ENCODE results near the gene NEAT1. TPM values are rescaled to one million over a fixed set of nuclear protein-coding genes. Genes with fewer than 3 reads are reported as not detected.

The NEAT1 gene
- 1,000 to 10,000 TPM in 1 of 2 donors, 100 to 1,000 TPM in 1; 742 to 1,004 TPM for total RNA-seq
- long read RNA-seq, donor 1, full-length matches to known transcripts: 66 of 66 reads
- long read RNA-seq, donor 1, partial matches to known transcripts: 0 of 66 reads
- long read RNA-seq, donor 1, other reads (novel, unspliced or antisense): 0 of 66 reads
- long read RNA-seq, donor 2, full-length matches to known transcripts: 122 of 122 reads
- long read RNA-seq, donor 2, partial matches to known transcripts: 0 of 122 reads
- long read RNA-seq, donor 2, other reads (novel, unspliced or antisense): 0 of 122 reads

DNA sequence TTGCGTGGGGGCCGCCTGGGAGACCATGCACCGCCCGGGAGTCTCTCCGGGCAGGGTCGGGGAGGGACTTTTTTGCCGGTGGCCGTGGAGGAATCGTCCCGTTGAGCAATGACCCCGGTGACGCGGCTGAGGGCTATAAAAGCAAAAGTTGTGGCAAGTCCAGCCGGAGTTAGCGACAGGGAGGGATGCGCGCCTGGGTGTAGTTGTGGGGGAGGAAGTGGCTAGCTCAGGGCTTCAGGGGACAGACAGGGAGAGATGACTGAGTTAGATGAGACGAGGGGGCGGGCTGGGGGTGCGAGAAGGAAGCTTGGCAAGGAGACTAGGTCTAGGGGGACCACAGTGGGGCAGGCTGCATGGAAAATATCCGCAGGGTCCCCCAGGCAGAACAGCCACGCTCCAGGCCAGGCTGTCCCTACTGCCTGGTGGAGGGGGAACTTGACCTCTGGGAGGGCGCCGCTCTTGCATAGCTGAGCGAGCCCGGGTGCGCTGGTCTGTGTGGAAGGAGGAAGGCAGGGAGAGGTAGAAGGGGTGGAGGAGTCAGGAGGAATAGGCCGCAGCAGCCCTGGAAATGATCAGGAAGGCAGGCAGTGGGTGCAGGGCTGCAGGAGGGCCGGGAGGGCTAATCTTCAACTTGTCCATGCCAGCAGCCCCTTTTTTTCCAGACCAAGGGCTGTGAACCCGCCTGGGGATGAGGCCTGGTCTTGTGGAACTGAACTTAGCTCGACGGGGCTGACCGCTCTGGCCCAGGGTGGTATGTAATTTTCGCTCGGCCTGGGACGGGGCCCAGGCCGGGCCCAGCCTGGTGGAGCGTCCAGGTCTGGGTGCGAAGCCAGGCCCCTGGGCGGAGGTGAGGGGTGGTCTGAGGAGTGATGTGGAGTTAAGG lies at the start of gene NEAT1:
NEAT1 (plus strand) TSS at position 166 of the 883 bp plus-strand sequence.
- intact Hi-C loops (cut with DNase I): loop anchor here in 1 of 2 donors (2.0 kb wide), 1 partner anchor 76 kb away; the partner anchor contains the start of gene MALAT1
- DNase-seq (ENCODE audit: low spot score): peak; percentile 99

DNA sequence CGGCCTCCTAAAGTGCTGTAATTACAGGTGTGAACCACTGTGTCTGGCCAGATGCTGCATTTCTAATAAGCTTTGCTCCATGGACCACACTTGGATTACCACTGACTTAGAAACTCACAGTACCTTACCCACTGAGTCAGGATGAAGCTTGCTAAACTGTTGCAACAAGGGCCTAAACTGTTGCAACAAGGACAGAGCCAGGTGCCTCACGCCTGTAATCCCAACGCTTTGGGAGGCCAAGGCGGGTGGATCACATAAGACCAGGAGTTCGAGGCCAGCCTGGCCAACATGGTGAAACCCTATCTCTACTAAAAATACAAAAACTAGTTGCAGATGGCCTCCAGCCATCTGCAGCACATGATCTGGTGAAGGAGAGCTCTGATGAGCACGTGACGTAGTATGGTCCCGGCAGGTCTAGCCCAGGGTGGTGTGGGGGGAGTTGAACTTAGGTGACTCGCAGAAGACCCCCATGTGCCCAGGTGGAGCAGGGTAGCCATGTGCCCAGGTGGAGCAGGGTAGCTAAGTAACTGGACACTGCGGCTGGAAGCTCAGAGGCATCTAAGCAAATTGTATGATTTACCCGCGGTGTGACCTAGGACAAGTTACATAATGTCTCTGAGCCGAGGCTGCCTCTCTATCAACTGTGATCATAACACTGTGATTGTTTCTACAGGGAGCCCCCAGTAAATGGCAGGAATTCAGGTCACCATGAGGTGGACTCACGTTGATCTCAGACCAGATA lies 48.6 kb upstream of the NEAT1 start:
- no peak for DNase-seq (ENCODE audit: low spot score)
- intact Hi-C loops (cut with DNase I): no loop called here

DNA sequence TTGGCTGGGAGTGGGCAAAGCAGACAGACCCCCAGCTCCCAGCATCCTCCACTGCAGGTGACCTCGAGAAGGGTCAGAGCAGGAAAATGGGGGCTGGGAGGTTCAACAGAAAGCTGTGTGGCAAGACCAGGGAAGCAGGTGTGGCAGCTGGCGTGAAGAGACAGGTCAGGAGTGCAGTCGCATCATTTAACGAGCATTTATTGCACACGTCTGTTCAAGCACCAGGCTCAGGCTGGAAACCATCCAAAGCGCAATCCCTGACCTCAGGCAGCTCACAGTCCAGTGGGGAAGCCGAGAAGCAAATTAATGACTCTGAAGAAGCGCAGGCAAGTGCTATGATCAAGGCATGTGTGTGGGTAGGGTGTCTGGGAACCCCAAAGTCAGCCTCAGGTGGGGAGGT lies 47.6 kb upstream of the NEAT1 start:
- DNase-seq (ENCODE audit: low spot score): no peak
- intact Hi-C loops (cut with DNase I): no loop called here

DNA sequence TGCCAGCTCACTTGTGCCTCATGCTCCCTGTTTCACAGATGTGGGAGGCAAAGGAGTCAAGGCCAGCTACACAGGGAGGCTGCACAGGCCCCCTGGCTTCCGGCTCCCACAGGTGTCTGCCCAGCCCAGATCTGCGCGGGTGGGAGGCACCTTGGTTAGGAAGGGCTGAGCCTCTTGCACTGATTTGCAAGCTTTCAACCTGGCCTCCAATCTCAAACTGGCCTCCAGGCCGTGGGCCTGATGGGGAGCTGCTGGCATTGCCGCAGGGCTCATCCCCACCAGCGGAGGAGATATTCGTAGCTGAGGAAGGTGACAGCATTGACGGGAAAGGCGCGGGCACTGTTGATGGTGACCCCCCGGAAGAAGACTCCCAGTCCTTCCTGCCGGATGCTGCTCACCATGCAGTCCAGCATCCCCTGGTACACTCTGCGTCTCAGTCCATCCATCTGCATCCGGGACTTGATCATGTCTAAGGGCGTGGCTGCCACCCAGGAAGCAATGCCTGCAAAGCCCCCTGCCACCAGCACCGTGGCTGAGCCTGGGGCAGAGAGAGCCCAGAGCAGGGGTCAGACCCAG lies 46.4 kb upstream of the NEAT1 start:
- no peak for DNase-seq (ENCODE audit: low spot score)
- intact Hi-C loops (cut with DNase I): no loop called here

DNA sequence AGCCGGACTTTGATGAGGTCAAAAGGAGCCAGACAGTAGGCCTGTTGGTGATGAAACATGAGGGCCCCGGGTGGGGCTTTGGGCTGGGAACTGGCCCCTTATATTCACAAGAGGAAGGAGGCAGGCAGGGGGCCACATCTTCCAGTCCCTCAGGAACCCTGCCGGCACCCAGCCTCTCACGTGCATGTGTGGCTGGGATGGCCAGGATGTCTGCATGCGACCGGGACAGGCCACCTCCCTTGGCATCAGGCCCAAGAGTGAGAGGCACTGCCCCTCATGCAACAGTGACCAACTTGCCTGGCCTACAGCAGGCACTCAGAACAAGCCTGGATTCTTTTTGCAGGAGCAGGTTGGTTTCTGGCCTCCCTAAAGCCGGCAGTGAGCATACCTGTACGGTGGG lies 45.6 kb upstream of the NEAT1 start:
- intact Hi-C loops (cut with DNase I): no loop called here
- DNase-seq (ENCODE audit: low spot score): no peak

DNA sequence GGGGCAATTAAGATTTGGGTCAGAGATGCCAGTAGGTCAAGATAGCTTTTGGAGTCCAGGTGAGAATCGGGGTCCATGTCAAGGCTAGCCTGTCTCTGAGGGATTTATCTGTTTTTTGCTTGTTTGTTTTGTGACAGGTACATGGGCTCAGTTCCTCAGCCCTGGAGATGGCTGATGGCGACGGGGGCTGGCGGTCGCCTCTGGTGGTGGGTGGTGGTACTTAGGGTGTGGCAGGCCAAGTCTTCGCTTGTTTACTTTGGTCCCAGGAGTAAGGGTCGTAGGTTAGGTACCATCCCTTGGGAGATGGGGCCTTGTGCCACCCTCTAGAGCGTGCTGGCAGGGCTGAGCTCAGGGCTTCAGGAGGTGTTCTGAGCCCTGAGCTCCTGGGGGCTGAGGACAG lies 44.8 kb upstream of the NEAT1 start:
- intact Hi-C loops (cut with DNase I): no loop called here
- DNase-seq (ENCODE audit: low spot score): no peak

DNA sequence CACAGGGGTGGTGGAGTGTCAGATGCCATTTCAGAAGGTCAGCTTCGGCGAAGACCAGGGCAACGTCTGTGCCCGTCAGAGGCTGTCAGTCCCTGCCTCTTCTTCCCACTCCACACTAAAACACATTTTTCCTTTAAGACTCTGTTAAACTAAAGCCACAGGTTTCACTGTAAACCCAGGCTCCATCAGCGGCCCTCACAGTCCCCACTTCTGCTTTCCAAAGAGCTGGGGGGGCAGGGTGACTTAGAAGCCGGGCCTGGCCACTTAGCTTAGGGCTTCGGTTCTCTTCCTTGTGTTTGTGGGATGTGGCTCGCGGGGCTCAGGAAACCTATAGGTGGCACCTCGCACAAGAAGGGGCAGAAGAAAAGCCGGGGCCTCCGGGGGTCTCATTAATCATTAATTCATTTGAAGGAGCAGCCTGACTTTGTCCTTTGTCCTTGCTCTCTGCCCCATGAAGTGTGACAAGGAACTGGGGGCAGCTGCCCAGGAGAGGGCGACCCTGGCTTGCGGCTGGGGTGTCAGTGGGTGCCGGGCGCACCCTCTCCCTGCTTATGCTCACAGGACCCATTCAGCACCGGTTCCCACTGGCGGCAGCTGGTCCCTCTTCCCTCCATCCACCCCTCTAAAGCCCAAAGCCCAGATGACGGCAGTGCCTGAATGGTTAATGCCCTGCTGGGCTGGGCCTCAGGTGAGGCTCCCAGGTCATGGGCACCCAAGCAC lies 44.2 kb upstream of the NEAT1 start:
- intact Hi-C loops (cut with DNase I): no loop called here
- no peak for DNase-seq (ENCODE audit: low spot score)

DNA sequence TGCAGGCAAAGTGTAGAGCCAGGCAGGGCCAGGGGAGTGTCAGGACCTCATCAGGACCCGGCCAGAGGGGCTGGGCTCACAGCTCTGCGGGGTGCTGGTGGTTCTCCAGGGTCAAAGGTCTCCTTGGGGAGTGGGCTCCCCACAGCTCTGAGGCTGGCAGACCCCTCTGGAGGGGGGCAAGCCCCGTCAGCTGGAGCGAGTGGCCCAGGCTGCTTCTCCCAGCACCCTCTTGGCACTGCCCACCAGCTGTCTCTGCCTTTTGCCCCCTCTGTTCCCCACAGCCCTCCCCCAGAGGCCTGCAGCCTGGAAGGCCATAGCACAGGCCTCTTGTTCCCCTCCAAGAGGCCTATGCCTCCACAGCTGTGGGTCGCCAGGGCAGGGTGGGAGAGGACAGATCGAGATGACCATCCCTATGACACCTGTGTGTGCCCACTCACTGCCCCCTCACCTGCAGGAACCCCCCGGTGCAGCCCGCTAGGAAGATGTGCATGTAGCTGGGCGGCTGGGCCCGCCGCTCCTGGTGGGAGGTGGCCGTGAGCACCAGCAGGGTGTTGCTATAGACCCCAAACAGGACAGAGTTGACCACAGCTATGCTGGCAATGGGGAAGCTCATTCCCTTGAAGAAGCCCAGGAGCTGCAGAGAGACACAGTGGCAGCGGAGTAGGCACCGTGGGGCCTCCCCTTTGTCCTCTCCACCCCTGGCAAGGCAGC lies 43.5 kb upstream of the NEAT1 start:
- no peak for DNase-seq (ENCODE audit: low spot score)
- intact Hi-C loops (cut with DNase I): no loop called here

DNA sequence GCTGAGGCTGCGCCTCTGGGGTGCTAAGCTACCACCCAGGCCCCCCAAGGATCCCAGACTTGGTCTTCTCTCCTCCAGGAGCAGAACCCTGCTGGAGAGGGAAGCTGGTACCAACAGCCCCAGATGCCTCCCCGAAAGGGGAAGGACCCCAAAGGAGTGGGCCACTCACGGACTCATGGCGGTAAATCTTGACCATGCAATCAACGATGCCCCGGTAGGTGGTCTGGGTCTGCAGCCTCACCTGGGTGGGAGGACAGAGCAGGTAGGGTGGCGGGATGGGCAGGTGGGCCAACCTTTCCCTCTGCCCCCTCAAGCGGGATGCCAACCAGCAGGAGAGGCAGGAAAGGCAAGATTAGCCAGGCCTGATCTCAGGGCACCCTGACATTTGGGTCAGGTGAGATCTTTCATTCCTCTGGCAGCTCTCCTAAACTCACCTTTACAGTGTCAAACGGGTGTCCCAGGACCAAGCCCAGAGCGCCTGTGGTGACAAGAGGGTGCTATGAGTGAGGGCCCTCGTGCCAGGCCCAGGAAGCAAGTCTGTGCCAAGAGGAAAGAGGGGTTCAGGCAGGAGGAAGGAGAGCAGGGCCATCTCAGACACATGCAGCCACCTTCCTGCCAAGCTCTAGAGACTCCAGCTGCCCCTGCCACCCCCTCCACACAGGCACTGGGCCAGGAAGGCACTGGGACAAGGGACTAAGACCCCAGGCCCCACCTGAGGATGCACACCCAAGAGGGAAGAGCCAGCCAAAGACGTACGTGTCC lies 42.7 kb upstream of the NEAT1 start:
- DNase-seq (ENCODE audit: low spot score): no peak
- intact Hi-C loops (cut with DNase I): no loop called here

DNA sequence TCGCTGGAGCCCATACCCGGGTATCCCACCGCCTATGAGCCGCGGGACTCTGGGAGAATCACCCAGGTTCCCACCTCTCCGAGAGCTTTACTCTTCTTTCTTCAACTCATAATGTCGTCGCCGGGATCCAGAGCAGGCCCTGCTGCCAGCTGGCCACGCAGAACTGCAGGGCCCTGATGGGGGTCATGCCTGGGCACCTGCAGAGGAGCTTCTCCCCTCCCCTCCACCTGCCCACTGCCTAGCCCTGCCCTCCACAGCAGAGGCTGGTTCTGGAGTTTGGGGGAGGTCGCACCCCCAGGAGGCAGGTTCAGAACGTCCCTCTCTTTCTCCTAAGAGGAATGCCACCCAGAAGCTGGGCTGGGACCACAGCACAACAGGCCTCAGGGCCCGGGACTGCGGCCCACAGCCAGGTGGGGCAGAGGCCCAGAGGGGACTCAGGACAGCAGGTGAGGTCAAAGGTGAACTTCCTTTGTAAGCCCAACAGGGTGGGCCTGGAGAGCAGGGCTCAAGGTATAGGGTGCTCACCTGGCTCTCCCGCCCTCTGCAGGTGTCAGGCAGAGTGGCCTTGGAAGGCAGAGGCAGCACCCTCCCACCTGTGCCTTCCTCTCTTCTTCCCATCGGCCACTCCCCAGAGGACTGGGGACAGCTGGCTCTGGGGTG lies 42.0 kb upstream of the NEAT1 start:
- intact Hi-C loops (cut with DNase I): no loop called here
- DNase-seq (ENCODE audit: low spot score): no peak

DNA sequence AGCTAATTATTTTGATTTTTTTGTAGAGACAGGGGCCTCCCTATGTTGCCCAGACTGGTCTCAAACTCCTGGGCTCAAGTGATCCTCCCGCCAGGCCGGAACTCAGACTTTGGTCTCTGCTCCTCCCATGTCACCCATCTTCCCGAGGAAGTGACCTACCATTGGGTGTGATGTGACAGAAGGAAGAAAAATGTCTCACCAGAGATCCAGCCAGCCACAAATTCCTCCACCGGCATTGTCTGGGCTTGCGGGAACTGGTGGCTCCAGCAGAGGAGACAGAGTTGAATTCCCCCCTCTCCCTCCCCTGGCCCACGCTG lies 40.9 kb upstream of the NEAT1 start:
- intact Hi-C loops (cut with DNase I): no loop called here
- no peak for DNase-seq (ENCODE audit: low spot score)

DNA sequence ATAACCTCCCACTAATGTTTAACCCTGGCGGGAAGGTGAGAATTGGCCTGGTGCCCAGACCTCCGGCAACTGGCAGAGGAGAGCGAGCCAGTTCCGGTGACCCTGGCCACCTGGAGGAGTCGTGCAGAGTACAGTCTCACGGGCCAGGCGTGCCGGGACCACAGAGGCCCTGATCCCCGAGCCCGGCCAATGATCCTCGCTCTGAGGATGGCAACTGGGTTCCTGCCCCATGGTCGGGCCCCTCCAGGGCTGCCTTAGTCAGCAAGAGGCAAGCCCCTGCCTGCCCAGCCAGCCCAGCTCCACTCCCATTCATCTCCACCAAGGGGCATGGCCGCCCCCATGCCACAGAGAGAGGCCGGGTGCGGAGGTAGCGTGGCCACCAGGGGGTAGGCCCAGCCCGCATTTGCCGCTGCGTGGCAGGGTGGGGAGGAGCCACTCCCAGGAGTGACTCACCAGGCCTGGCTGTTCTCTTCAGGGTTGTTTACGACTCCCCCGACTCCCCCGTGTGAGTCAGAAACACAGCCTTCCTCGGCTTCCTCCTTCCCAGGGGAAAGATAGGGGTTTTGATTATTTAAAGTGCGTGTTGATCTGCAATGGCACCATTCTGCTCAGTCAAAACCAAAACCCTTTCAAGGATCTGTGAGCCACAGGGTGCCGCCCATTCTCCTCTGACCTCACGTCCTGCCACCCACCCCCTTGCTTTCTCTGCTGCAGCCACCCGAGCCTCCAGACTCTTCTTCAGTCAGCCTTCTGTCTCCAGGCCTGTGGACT lies 40.4 kb upstream of the NEAT1 start, which contains the start of gene SLC25A45:
SLC25A45 (minus strand) TSS at position 614 of the 771 bp plus-strand sequence. CDS start 695 bp downstream, outside the sequence.
- intact Hi-C loops (cut with DNase I): no loop called here
- DNase-seq (ENCODE audit: low spot score): peak; percentile 98

DNA sequence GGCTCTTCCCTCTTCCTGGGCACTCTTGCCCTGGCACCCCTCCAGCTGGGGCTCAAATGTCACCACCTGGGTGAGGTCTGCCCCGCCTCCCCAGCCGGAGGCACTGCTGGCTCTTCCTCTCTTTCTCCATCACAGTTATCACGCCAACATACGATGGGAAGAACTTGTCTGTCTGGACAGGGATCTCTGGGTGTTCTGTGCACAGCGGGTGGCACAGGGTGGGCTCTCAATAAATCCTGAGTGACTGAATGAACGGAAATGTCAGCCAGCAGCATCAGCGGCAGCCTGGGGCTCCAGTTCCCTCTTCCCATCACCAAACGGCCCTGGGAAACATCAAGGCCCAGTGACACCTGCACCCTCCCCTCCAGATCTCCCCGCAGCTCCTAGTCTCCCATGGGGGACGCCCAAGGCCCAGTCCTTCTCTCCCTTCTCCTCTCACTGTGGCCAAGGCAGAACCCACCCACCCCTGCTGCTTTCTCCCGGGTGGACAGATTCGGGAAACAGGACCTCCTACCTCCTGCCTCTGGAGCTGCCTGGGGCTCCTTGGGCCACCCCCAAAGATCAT lies 39.7 kb upstream of the NEAT1 start:
- no peak for DNase-seq (ENCODE audit: low spot score)
- intact Hi-C loops (cut with DNase I): no loop called here

DNA sequence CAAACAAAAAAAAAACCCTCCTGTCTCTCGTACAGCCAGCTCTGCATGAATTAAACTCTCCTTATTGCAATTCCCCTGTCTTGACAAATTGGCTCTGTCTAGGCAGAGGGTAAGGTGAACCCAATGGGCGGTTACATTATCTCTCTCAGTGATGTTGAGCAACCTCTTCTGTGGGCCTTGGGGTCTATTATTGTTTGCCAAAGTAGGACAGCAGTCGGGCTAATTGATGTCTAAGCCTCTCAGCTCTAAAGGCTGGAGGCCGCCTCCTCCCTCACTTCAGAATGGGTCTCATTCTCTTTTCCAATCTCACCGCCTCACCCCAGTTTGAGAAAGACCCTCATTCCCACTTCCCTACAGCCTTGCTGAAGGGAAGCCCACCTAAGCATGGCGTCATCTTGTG lies 38.8 kb upstream of the NEAT1 start:
- intact Hi-C loops (cut with DNase I): no loop called here
- no peak for DNase-seq (ENCODE audit: low spot score)

DNA sequence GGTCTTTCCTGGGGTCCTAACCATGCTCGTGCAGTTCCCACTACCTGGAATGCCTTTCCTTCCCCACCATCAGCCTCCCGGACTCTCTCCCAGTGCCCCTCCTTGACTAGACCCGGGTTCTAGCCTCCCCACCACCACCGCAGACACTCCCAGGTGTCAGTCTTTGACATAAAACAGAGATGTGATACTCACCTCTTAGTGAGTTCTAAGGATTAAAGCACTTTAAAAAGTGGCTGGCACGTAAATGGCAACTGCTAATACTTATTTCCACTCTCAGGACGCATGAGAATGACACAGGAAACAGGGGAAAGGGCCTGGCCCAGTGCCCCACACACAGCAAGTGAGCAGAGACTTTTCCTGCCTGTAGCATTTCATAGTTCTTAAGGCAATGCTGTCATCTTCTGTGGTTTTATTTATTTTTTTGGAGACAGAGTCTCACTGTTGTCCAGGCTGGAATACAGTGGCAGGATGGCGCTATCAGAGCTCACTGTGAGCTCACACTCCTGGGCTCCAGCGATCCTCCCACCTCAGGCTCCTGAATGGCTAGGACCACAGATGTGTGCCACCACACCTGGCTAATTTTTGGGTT lies 38.2 kb upstream of the NEAT1 start:
- intact Hi-C loops (cut with DNase I): no loop called here
- DNase-seq (ENCODE audit: low spot score): no peak

Data from posterior vena cava (tissue), 2 donors.